ENCODE measurements around the gene TMEM89.

Gene TMEM89

DNA sequence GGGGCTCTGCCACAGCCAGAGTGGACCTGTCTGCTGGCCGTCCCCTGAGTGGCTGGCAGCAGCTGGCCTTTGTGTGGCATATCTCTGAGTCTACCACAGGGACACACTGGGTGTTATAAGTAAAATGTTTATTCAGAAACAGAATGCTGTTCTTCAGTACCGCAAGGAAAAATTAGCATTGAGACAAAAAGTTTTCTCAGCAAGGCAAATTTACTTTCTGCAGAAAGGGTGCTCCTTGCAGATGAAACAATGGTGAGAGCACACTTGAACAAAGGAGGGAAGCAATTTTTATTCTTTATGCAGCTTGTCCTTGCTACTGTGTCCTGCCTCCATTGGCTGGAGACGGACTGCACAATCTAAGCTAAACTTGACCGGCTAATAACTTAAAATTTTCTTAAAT, 4.0 kb downstream of the TMEM89 start:
- Mint-ChIP-seq H3K4me1 (ENCODE audit: low read depth in 2 of 2) (no peaks in the 10 kb centered on the region), H3K4me3 (no peak overlapping the region), H3K27me3 (no peaks in the 10 kb centered on the region), H3K27ac (no peak overlapping the region), H3K9me3 (no peaks in the 10 kb centered on the region), H3K36me3 (ENCODE audit: insufficient read depth) (no peaks in the 10 kb centered on the region)
- no peak for ATAC-seq (replicated peaks)
- DNase-seq = no peak

DNA sequence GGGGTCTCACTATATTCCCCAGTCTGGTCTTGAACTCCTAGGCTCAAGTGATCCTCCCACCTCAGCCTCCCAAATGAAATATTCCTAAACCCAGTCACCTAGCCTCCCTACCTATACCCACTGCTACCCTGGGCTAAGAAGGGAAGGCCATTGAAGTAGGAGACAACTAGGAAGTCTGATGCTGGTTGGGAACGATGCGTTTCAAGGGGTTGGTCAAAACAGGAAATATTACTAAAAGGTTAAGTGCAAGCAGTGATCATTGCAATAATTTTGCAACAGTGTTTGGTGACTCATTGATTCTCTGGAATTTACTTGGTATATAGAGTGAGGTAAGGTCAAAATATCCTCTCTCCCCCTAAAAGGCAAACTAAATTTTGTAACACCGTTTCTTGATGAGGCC, 7.5 kb downstream of the TMEM89 start:
- H3K27me3 Mint-ChIP-seq = no peaks in the 10 kb centered on the region
- DNase-seq (no peak), ATAC-seq (replicated peaks) (no peak)
- peaks cover 9% of the 10 kb centered on the region for H3K36me3 Mint-ChIP-seq (ENCODE audit: insufficient read depth)
- H3K27ac Mint-ChIP-seq = no peak overlapping the region
- H3K4me3 Mint-ChIP-seq = no peak overlapping the region
- peaks cover 0 to 4% of the 10 kb centered on the region in 2 donors for H3K4me1 Mint-ChIP-seq (ENCODE audit: low read depth in 2 of 2)
- no peaks in the 10 kb centered on the region for H3K9me3 Mint-ChIP-seq

DNA sequence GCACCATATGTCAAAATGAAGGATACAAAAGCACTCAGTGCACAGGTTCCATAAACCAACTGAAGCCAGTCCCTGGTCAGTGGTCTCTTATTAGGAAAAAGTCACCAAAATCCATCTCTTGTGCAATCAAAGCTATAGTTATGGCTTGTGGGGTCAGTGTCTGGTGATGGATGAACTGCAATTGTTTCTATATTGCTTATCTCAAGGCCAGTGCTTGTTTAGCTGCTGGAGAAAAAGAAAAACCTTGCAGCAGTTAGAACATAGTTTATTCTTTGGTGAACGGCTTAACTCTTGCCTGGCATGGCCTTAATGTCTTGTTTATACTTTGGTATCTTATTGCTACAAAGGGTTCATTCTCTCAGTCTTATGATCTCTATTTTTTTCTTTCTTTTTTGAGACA, 9.3 kb downstream of the TMEM89 start:
- DNase-seq (no peak), ATAC-seq (replicated peaks) (no peak)
- H3K9me3 Mint-ChIP-seq = no peaks in the 10 kb centered on the region
- H3K4me1 Mint-ChIP-seq (ENCODE audit: low read depth in 2 of 2) = peaks cover 8 to 13% of the 10 kb centered on the region in 2 donors
- H3K4me3 Mint-ChIP-seq = no peak overlapping the region
- peaks cover 14% of the 10 kb centered on the region for H3K36me3 Mint-ChIP-seq (ENCODE audit: insufficient read depth)
- H3K27ac Mint-ChIP-seq = no peak overlapping the region
- H3K27me3 Mint-ChIP-seq = no peaks in the 10 kb centered on the region

DNA sequence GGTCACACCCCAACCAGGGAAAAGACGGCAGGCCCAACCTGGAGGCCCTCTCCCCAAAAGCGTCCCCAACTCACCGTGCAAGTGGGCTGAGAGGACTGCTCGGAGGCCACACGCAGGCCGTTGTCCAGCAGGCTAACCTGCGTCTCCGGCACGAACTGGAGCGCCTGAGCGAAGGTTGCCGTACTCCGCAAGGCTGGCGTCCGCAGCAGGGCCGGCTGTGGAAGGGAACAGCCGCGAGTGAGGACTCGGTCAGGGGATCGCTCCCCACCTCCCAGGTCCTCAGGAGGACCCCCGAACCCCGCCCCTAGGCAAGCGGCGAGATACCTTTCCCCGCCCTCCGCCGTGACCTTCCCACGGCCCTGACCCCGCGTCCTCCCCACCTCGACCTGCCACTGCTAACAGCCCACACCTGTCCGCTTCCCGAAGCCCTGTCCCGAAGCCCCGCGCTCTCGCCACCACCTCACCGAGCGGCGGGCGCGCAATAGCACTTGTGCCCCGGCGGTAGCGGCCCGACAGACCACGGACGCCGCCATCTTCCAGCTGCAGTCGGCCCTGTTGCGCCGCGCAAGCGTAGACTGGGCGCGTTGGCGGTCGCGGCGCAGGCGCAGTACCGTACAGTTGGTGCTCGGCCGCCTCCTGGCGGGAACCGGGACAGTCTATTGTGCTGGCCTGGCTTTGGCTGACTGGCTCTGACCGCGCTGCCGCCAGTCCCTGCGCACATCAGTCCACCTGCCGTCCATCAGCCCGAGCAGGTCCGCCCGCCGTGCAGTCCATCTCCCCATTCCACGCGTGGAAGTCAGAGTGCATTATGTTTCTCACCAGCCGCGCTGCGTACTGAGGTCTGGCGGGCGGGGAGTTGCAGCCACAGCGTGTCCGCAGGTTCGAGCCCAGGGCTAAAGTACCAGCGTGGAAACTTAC, 12.2 kb downstream of the TMEM89 start, which contains the start of gene UQCRC1:
Gene UQCRC1 (minus strand): TSS at position 559 of the 918 bp plus-strand sequence. CDS start 26 bp downstream, at position 533.
- Mint-ChIP-seq H3K27ac (peak within 1 kb of the TSS; percentile 98 to 100), H3K4me1 (ENCODE audit: low read depth in 2 of 2) (peaks cover 8 to 15% of the 10 kb centered on the region in 2 donors), H3K9me3 (no peaks in the 10 kb centered on the region), H3K27me3 (no peaks in the 10 kb centered on the region), H3K4me3 (peak within 1 kb of the TSS; percentile 99 to 100), H3K36me3 (ENCODE audit: insufficient read depth) (peaks cover 26% of the 10 kb centered on the region)
- DNase-seq (peak; percentile 88 to 91 (median 89)), ATAC-seq (replicated peaks) (peak; percentile 98)

DNA sequence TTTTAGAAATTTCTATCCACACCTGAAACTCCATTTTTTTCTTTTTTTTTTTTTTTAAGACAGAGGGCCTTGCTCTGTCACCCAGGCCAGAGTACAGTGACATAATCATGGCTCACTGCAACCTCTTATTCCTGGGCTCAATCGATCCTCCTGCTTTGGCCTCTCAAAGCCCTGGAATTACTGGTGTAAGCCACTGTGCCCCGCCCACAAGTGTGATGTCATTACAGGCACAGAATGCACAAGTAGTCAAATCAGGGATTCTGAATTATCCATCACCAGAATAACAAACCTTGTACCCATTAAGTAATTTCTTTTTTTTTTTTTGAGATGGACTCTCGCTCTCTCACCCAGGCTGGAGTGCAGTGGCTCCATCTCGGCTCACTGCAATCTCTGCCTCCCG, 14.1 kb downstream of the TMEM89 start:
- peaks cover 31% of the 10 kb centered on the region for H3K36me3 Mint-ChIP-seq (ENCODE audit: insufficient read depth)
- ATAC-seq (replicated peaks) (no peak), DNase-seq (no peak)
- no peaks in the 10 kb centered on the region for H3K9me3 Mint-ChIP-seq
- no peaks in the 10 kb centered on the region for H3K27me3 Mint-ChIP-seq
- peak overlapping the region; percentile 26 to 100 for H3K27ac Mint-ChIP-seq
- peaks cover 8 to 17% of the 10 kb centered on the region in 2 donors for H3K4me1 Mint-ChIP-seq (ENCODE audit: low read depth in 2 of 2)
- H3K4me3 Mint-ChIP-seq = peak overlapping the region in 1 of 2 donors; percentile 100

DNA sequence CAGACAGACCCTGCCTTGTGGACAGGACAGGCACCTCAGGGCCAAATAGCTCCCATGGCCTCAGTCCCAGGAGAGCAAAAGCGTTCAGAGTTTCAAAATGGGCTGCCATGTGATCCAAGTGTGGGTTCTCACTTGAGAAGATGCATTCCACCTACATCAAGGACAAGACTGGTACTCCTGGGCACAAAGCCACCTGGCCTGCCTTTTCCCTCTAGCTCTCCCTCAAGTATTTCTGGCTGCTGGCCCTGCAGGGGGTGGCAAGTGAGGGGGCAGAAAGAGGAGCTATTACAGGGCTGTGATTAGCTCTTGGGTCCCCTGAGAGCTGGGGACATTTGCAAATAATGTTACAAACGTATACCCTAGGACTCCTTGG, 20.0 kb downstream of the TMEM89 start:
- no peak overlapping the region for H3K27ac Mint-ChIP-seq
- no peak for ATAC-seq (replicated peaks)
- H3K27me3 Mint-ChIP-seq = peaks cover 0 to under 1% of the 10 kb centered on the region in 2 donors
- H3K9me3 Mint-ChIP-seq = no peaks in the 10 kb centered on the region
- peaks cover 45% of the 10 kb centered on the region for H3K36me3 Mint-ChIP-seq (ENCODE audit: insufficient read depth)
- peaks cover 0 to 4% of the 10 kb centered on the region in 2 donors for H3K4me1 Mint-ChIP-seq (ENCODE audit: low read depth in 2 of 2)
- DNase-seq = no peak
- H3K4me3 Mint-ChIP-seq = no peak overlapping the region

DNA sequence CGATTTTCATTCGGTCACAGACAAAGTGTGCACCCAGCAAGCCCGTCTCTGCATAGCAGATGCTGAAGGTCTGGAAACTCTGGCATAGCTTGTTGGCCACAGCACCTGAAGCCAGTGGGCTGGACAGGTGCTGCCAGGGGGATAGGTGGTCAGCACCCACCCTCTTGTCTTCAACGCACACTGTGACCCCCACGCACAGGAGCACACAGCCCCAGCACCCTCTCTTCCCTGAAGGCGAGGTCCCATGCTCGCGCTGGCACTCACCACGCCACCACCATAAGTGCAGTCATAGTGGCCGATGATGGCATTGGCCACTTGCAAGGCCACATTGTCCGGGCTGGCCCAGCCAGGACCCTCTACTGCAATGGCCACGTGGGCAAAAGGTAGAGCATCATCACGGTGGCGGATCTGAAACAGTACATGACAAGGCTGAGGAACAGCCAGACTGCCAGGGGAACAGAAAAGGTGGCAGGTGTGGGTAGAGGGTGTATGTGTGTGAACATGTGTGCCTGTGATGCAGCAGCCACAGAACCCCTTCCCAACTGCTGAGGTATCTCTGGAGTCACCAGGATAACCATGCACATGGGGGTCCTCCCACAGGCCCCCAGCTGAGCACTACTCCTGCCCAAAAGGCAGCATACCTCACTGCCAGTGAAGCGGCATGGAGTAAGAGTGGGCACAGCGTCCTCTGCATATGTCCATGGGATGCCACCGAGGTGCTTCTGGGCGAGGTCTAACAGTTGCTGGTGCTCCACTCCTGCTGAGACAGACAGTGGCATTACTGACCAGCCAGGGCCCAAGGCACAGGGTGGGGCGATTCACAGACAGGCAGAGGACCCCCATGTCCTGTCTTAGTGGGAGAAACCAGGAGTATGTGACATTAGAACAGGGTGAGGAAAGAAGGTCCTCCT, 20.6 kb downstream of the TMEM89 start:
- H3K4me1 Mint-ChIP-seq (ENCODE audit: low read depth in 2 of 2) = peaks cover 3 to 4% of the 10 kb centered on the region in 2 donors
- no peak for ATAC-seq (replicated peaks)

DNA sequence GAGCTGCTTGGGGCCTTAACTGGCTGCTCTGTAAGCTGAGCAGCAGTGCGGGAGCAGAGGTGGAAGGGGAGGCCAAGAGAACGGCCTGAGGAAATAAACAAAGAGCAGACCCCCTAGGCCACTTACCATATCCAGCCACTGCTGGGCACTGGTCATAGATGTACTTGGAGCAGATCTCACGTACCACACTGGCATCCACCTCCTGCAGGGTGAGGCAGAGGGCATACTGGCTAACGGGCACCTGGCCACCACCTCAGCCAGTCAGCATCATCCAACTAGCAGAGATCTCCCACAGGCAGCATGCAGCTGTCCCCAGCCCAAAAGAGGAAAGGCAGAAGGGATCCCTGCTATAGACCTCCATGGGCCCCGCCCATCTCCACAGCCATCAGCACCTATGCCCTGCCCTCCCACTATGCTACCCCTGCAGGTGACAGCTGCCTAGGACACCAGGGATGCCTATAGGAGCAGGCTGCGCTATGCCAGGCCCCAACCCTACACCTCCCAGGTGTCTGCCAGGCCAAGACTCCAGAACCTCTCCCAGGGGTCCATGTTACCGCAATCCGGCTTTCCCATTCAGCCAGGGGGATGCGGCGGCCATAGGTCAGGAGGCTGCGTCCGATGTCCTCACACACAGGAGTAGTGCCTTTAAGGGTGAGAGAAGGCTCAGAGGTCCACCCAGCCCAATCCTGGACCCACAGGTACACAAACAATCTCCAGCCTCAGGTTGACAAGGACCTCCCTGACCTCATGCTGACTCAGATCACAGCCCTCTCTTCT, 21.9 kb downstream of the TMEM89 start:
- no peak for ATAC-seq (replicated peaks)

More for the DNA sequence above, 20.6 kb downstream of the TMEM89 start:
- Mint-ChIP-seq H3K9me3 (no peaks in the 10 kb centered on the region), H3K27me3 (peaks cover 4 to 7% of the 10 kb centered on the region in 2 donors), H3K27ac (no peak overlapping the region), H3K36me3 (ENCODE audit: insufficient read depth) (peaks cover 45% of the 10 kb centered on the region), H3K4me3 (no peak overlapping the region)
- DNase-seq = no peak

DNA sequence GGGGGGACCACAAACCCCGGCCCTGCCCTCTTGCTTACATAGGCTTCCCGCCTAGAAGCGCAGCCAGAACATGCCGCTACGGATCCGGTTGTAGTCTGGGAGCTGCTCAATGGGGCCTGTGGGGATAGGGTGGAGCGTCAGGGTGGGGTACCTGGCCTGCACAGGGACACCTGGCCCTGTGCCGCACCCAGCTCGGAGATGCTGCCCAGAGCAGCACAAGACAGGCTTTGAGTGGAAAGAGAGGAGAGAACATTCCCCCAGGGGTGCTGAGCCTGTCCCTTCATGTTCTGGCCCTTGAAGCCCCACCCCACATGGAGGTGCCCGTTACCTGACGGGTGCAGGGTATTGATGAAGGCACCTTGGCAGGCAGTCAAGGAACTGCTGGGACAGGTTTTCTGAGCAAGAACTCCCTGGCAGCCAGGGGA, 22.5 kb downstream of the TMEM89 start:
- peaks cover 4 to 6% of the 10 kb centered on the region in 2 donors for H3K4me1 Mint-ChIP-seq (ENCODE audit: low read depth in 2 of 2)
- peak overlapping the region in 1 of 2 donors; percentile 64 for H3K27ac Mint-ChIP-seq
- no peak for DNase-seq
- H3K36me3 Mint-ChIP-seq (ENCODE audit: insufficient read depth) = peaks cover 40% of the 10 kb centered on the region
- peaks cover 12 to 22% of the 10 kb centered on the region in 2 donors for H3K27me3 Mint-ChIP-seq
- no peaks in the 10 kb centered on the region for H3K9me3 Mint-ChIP-seq
- no peak for ATAC-seq (replicated peaks)
- H3K4me3 Mint-ChIP-seq = no peak overlapping the region

More for the DNA sequence above, 21.9 kb downstream of the TMEM89 start:
- H3K36me3 Mint-ChIP-seq (ENCODE audit: insufficient read depth) = peaks cover 41% of the 10 kb centered on the region
- H3K27me3 Mint-ChIP-seq = peaks cover 7 to 16% of the 10 kb centered on the region in 2 donors
- peak overlapping the region in 1 of 2 donors; percentile 64 for H3K27ac Mint-ChIP-seq
- H3K9me3 Mint-ChIP-seq = no peaks in the 10 kb centered on the region
- no peak for DNase-seq
- H3K4me1 Mint-ChIP-seq (ENCODE audit: low read depth in 2 of 2) = peaks cover 4 to 5% of the 10 kb centered on the region in 2 donors
- no peak overlapping the region for H3K4me3 Mint-ChIP-seq

DNA sequence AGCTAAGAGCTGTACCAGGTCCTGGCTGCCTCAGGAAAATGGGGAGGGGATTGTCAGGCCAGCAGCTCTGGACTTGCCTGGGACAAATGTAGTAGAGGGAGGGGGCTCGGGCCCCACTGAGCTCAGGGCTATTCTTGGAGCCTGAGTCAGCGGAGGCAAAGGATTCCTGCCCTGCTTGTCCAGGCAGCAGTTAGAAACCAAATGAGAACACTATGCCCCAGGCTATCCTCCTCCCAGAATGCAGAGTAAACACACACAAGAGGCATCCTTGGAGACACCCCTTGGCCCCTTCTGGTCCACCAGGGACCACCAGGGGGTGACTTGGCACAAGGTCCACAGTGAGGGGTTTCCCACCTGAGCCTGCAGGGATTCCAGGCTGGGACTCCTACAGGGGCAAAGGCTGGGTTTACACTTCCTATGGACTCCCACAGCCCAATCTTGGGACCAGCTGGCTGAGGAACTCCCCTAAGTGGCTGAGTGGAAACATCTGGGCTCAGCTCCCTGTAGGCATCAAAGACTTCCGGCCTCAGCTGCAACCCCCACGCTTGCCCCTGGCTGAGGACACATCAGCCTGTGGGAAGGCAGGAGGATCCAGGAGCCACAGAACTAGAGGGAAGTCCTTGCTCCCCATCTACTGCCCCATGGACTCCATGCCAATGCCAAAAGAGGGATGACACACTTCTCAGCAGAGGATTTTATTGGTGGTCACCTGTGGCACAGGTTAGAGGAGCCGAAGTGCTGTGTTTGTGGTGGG, 23.1 kb downstream of the TMEM89 start:
- H3K27me3 Mint-ChIP-seq = peaks cover 12 to 28% of the 10 kb centered on the region in 2 donors
- peaks cover 4 to 6% of the 10 kb centered on the region in 2 donors for H3K4me1 Mint-ChIP-seq (ENCODE audit: low read depth in 2 of 2)
- DNase-seq (no peak), ATAC-seq (replicated peaks) (no peak)
- H3K27ac Mint-ChIP-seq = no peak overlapping the region
- peaks cover 40% of the 10 kb centered on the region for H3K36me3 Mint-ChIP-seq (ENCODE audit: insufficient read depth)
- H3K9me3 Mint-ChIP-seq = no peaks in the 10 kb centered on the region
- no peak overlapping the region for H3K4me3 Mint-ChIP-seq

DNA sequence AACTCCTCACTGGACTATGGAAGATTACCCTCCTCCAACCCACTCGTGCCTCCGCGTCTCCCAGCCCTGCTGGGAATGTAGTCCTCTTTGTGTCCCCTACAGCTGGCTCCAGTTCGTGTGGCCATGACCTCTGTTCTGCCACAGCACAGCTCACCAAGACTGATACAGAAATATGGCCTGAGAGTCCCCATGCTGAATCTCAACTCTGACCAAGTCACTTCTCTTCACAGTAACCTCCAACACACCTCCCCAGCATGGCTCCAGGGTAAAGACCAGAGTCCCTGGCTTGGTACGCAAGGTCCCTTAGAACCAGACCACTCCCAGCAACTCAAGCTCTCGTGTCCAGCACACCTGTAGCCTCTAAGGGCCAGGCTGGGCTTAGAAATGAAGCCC, 24.2 kb downstream of the TMEM89 start:
- Mint-ChIP-seq H3K27me3 (peaks cover 19 to 39% of the 10 kb centered on the region in 2 donors), H3K4me1 (ENCODE audit: low read depth in 2 of 2) (peaks cover 4% of the 10 kb centered on the region in 2 donors), H3K36me3 (ENCODE audit: insufficient read depth) (peaks cover 36% of the 10 kb centered on the region), H3K9me3 (no peaks in the 10 kb centered on the region), H3K4me3 (no peak overlapping the region), H3K27ac (peak overlapping the region in 1 of 2 donors; percentile 33)
- DNase-seq (no peak), ATAC-seq (replicated peaks) (no peak)

DNA sequence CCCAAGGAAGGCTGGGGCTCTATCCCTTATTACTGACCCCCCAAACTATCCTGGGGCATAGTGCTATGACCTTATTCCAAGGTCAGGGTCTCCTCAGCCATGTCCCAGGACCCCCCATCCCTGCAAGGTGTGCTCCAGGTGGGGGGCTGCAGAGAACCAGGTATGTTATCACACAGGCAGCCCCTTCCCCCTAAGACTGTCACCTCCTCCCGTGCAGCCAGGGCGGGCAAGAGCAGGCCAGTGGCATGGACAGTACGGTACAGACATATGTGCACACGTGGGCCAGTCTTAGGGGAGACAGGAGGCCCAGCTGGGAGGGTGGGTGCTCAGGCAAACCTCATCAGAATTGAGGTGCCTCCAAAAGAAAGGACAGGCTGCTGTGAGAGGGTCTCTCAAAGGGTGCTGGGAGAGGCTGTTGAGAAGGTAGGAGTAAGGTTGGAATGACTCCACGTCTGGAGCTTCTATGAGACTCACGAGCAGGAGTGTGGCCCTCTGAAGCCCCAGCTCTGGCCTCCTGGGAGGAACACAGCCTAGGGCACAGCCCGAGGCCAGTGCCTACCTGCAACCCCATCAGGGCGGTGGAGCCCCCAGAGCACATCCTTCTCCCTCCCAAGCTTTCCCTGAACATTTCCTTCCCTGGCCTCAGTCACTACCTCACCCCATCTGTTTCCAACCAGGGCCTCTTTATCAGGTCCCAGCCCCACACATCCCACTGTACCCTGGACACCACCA, 24.7 kb downstream of the TMEM89 start:
- H3K27me3 Mint-ChIP-seq = peaks cover 21 to 42% of the 10 kb centered on the region in 2 donors
- peaks cover 4% of the 10 kb centered on the region in 2 donors for H3K4me1 Mint-ChIP-seq (ENCODE audit: low read depth in 2 of 2)
- ATAC-seq (replicated peaks) = no peak
- H3K36me3 Mint-ChIP-seq (ENCODE audit: insufficient read depth) = peaks cover 30% of the 10 kb centered on the region
- H3K27ac Mint-ChIP-seq = peak overlapping the region in 1 of 2 donors; percentile 33
- no peaks in the 10 kb centered on the region for H3K9me3 Mint-ChIP-seq
- DNase-seq = no peak
- H3K4me3 Mint-ChIP-seq = no peak overlapping the region

Data from effector memory CD8-positive, alpha-beta T cell (primary cell).